Measurements from ENCODE around the gene MYO1D. TPM values are rescaled to one million over a fixed set of nuclear protein-coding genes. Genes with fewer than 3 reads are reported as not detected.

The MYO1D gene
- total RNA-seq, 2 experiments from 2014 or later = 0.09 to 0.89 TPM

DNA sequence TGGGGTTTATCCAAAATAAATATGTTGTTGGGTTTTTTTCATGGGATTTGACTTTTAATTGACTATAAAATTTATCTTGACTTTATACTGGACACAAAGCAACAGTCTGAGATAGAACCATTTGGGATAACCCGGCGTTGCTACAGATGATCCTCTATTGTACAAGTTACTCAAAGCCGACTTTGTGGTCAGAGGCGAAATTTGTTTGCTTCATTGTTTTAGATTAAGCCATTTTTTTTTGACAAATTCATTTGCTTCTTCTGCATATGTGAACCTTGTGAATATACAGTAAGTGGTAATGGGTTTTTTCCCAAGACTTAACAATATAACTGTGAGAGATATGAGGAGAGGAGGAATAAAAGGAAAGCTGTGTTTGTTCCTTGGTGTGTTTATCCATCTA is 11.8 kb downstream of the MYO1D start:
- TF ChIP-seq, protein P1, sequence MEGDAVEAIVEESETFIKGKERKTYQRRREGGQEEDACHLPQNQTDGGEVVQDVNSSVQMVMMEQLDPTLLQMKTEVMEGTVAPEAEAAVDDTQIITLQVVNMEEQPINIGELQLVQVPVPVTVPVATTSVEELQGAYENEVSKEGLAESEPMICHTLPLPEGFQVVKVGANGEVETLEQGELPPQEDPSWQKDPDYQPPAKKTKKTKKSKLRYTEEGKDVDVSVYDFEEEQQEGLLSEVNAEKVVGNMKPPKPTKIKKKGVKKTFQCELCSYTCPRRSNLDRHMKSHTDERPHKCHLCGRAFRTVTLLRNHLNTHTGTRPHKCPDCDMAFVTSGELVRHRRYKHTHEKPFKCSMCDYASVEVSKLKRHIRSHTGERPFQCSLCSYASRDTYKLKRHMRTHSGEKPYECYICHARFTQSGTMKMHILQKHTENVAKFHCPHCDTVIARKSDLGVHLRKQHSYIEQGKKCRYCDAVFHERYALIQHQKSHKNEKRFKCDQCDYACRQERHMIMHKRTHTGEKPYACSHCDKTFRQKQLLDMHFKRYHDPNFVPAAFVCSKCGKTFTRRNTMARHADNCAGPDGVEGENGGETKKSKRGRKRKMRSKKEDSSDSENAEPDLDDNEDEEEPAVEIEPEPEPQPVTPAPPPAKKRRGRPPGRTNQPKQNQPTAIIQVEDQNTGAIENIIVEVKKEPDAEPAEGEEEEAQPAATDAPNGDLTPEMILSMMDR (conservative IDR thresholded peaks at IDR 0.05; ENCODE audit: low read length) = no peak
- TF ChIP-seq EZH2phosphoT487 (IDR thresholded peaks at IDR 0.05; ENCODE audit: borderline replicate concordance, low read depth, low read length) = no peak

DNA sequence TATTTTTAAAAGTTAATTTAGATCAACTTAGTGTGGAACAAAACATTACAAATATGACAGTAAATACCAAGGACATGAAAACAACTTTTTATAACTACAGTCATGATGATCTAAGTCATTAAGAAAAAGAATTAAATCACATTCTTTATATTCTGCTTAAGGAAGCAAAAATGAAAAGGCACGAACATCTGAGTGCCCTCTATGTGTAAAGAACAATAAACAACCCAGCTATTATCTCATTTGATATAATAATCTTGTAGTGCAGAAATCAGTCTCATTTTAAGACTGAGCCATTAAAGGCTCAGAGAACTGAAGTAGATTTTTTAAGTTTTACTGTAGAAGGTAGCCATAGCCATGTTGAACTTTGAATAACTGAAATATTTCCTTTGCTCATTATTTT is 13.4 kb downstream of the MYO1D start:
- Histone ChIP-seq H3K4me3 (ENCODE audit: low read depth, low read length, poor library complexity, severe bottlenecking) (no peak overlapping the region), H3K79me2 (ENCODE audit: insufficient read depth, low read depth, low read length) (no peaks in the 10 kb centered on the region), H3K27ac (ENCODE audit: low read depth, low read length, poor library complexity, severe bottlenecking) (no peak overlapping the region), H3K4me2 (ENCODE audit: low read length) (no peak overlapping the region), H2AFZ (ENCODE audit: low read length) (no peak overlapping the region), H3K36me3 (ENCODE audit: insufficient read depth, low read length) (no peaks in the 10 kb centered on the region), H3K9me2 (ENCODE audit: insufficient read depth, low read length) (no peaks in the 10 kb centered on the region), H4K20me1 (ENCODE audit: insufficient read depth, low read length) (no peaks in the 10 kb centered on the region), H3K9me3 (ENCODE audit: low read length) (no peaks in the 10 kb centered on the region), H3K4me1 (ENCODE audit: insufficient read depth, low read length, poor library complexity, severe bottlenecking) (no peaks in the 10 kb centered on the region)
- DNase-seq (ENCODE audit: low spot score) = no peak
- CTCF ChIA-PET (ENCODE audit: unreplicated experiment) = no interaction called here
- TF ChIP-seq, protein P1 (conservative IDR thresholded peaks at IDR 0.05; ENCODE audit: low read length) = no peak
- no peak for TF ChIP-seq EZH2phosphoT487 (IDR thresholded peaks at IDR 0.05; ENCODE audit: borderline replicate concordance, low read depth, low read length)
- intact Hi-C loops (cut with micrococcal nuclease; ENCODE audit: unreplicated experiment) = no loop called here
- BruUV-seq (replicated peaks) = no TSS peak
- POLR2A ChIA-PET = interaction anchor here (0.7 kb wide), 1 partner anchor 154 kb away, joined by 4 read pairs; no protein-coding TSS in a partner anchor

More for the DNA sequence above, 11.8 kb downstream of the MYO1D start:
- H3K4me3 ChIP-seq (ENCODE audit: low read depth, low read length, poor library complexity, severe bottlenecking) = no peak overlapping the region
- DNase-seq (ENCODE audit: low spot score) = no peak
- intact Hi-C loops (cut with micrococcal nuclease; ENCODE audit: unreplicated experiment) = no loop called here
- no peak overlapping the region for H3K27ac ChIP-seq (ENCODE audit: low read depth, low read length, poor library complexity, severe bottlenecking)
- no peaks in the 10 kb centered on the region for H3K36me3 ChIP-seq (ENCODE audit: insufficient read depth, low read length)
- no TSS peak for BruUV-seq (replicated peaks)
- ChIA-PET CTCF (ENCODE audit: unreplicated experiment) (no interaction called here), POLR2A (no interaction called here)
- H3K9me3 ChIP-seq (ENCODE audit: low read length) = no peaks in the 10 kb centered on the region
- H3K9me2 ChIP-seq (ENCODE audit: insufficient read depth, low read length) = no peaks in the 10 kb centered on the region
- no peak overlapping the region for H3K4me2 ChIP-seq (ENCODE audit: low read length)
- no peaks in the 10 kb centered on the region for H3K4me1 ChIP-seq (ENCODE audit: insufficient read depth, low read length, poor library complexity, severe bottlenecking)
- no peaks in the 10 kb centered on the region for H3K79me2 ChIP-seq (ENCODE audit: insufficient read depth, low read depth, low read length)
- H4K20me1 ChIP-seq (ENCODE audit: insufficient read depth, low read length) = no peaks in the 10 kb centered on the region
- H2AFZ ChIP-seq (ENCODE audit: low read length) = no peak overlapping the region

DNA sequence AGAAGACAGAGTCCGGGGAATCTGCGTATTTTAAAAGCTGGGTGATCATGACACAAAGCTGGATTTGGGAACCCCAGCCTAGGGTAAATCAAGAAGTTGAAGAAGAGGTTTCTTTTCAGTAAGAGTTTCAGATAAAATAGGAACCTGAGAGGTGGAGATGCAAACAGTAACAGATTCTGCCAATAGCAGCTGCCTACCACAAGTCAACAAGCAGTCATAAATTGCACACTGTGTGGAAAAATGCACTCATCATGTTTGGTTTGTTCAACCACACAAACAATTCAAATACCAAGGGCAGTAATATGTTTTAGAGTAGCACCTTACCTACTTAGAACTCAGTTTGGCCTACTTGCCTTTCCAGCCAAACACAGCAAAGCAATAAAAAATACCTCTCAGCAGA is 14.0 kb downstream of the MYO1D start:
- H3K9me3 ChIP-seq (ENCODE audit: low read length) = no peaks in the 10 kb centered on the region
- H3K27ac ChIP-seq (ENCODE audit: low read depth, low read length, poor library complexity, severe bottlenecking) = no peak overlapping the region
- no peak overlapping the region for H2AFZ ChIP-seq (ENCODE audit: low read length)
- POLR2A ChIA-PET = no interaction called here
- H3K9me2 ChIP-seq (ENCODE audit: insufficient read depth, low read length) = no peaks in the 10 kb centered on the region
- H3K4me2 ChIP-seq (ENCODE audit: low read length) = no peak overlapping the region
- TF ChIP-seq, protein P1 (conservative IDR thresholded peaks at IDR 0.05; ENCODE audit: low read length) = no peak
- TF ChIP-seq EZH2phosphoT487 (IDR thresholded peaks at IDR 0.05; ENCODE audit: borderline replicate concordance, low read depth, low read length) = no peak
- intact Hi-C loops (cut with micrococcal nuclease; ENCODE audit: unreplicated experiment) = no loop called here
- CTCF ChIA-PET (ENCODE audit: unreplicated experiment) = no interaction called here
- H3K79me2 ChIP-seq (ENCODE audit: insufficient read depth, low read depth, low read length) = no peaks in the 10 kb centered on the region
- H3K36me3 ChIP-seq (ENCODE audit: insufficient read depth, low read length) = no peaks in the 10 kb centered on the region
- no peak for DNase-seq (ENCODE audit: low spot score)
- no peaks in the 10 kb centered on the region for H4K20me1 ChIP-seq (ENCODE audit: insufficient read depth, low read length)
- no TSS peak for BruUV-seq (replicated peaks)
- no peak overlapping the region for H3K4me3 ChIP-seq (ENCODE audit: low read depth, low read length, poor library complexity, severe bottlenecking)
- H3K4me1 ChIP-seq (ENCODE audit: insufficient read depth, low read length, poor library complexity, severe bottlenecking) = no peaks in the 10 kb centered on the region
